HG03159 (cell line): Measurements from ENCODE around the gene MMAB.

Experiments used
- ATAC-seq: cut with Tn5 transposase; IDR thresholded peaks from one replicate; pipeline ENCODE4 v1.9.1; 2021; ENCODE audit warnings: mild to moderate bottlenecking, moderate library complexity; ENCODE audit not compliant: unreplicated experiment

Gene MMAB

DNA sequence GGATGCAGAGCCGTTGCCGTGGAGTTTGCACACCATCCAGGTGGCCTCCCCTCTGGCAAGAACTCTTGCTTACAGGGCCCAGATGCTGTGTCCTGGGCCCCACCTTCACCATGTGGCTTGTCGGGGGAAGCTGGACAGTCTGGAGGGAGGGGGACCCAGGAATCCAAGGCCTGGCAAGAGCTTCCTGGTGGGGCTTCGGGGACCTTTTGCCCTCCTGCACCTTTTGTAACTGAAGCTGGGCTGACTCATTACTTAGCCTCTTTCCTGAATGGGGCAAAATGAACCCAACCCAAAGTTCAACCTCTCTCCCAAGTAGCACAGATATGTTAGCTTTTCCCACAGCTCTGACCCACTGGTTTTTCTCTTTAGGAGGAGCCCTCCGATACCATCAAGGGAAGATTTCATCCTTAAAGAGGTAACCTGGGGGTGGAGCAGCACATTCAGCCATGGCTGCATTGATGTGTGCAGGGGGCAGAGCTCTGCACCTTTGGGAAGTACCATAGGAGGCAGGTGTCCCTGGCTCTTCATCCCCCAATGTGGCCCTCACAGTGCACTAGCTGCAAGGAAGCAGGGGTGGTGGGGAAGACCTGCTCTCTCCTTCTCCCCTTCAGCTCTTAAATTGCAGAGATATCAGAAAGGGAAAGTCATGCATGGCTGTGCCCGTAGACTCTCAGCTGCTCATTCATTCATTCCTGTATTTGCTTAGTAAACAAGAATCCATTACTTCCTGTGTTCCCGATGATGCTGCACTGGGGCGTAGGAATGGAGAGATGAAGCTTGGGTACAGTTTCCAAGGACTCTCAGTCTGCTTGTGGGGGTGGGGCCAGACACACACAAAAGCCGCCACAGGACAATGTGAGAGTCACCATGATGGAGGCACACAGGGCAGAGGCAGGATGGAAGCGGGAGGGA lies 13.3 kb upstream of the MMAB start:
- no peak for ATAC-seq

DNA sequence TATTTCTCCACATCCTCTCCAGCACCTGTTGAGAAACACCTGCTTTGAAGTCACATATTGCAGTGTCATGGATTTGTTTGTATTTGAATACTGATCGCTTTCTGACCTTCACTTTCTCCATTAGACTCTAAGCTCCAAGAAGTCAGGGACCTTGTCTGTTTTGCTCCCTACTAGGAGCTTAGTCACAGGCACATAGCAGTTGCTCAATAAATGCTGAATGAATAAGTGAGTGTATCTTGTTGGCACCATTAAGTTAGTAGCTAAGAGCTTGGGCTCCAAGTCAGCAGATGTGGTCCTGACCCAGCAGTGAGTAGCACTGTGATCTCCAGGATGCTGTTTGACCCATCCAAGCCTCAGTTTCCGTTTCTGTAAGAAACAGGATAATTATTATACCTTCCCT lies 10.4 kb upstream of the MMAB start:
- ATAC-seq, result no peak

DNA sequence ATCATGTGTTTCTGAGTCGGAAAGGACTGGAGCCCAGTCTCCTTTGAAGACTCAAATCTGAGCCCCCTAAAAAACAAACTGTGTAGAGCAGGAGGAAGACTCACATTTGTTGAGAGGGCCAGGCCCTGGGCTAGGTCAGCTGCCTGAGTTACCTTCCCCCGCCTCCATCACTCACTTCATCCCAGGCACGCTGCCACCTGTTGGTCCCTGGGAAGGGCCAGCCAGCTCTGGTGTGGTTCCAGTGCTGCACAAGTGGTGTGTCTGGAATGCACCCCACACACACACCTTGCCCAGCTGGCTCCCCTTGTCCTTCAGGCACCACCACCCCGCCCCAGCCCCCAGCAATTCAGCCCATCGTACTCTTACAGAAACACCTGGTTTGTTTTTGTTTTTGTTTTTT lies 9.3 kb upstream of the MMAB start:
- no peak for ATAC-seq

- ATAC-seq, result no peak
These were observed 8.6 kb upstream of the MMAB start for GRCh38 chr12:109581856-109582255.

- ATAC-seq, result no peak
These were observed 8.0 kb upstream of the MMAB start for GRCh38 chr12:109581334-109581691.

GRCh38 chr12:109580684-109581333 lies 7.5 kb upstream of the MMAB start:
- no peak for ATAC-seq

DNA sequence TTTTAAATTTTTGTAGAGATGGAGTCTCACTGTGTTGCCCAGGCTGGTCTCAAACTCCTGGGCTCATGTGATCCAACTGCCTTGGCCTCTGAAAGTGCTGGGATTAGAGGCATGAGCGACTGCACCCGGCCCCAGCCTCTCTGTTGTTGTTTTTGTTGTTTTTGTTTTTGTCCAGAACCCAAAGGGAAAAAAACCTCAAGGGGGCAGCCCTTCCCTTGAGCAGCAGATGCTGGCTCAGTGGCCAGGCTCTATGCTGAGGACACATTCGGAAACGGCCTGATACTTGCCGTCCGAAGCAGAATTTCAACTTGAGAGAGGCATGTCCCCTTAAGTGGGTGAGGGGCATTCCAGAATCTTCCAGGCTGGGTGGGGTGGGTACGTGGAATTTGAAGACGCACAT lies 7.0 kb upstream of the MMAB start:
- no peak for ATAC-seq

DNA sequence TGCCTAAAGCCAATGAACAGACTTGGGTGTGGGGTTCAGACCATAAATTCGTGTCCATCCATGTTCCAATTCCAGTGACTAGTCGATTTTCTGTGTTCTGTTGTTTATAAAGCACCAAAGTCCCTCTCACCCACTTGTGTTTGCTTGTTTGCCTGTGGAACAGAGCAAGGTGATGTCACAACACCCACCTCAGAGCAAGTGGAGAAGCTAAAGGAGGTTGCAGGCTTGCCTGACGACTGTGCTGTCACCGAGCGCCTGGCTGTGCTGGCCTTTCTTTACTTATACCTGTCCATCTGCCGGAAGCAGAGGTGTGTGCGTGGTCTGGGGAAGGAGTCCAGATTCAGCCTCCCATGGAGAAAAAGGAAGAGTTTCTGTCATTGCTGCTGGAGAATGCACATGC lies 6.3 kb upstream of the MMAB start:
- ATAC-seq, result no peak

- no peak for ATAC-seq
These were observed 5.1 kb upstream of the MMAB start for GRCh38 chr12:109578330-109578927.

- no peak for ATAC-seq
These were observed 4.0 kb upstream of the MMAB start for GRCh38 chr12:109577311-109577710.

GRCh38 chr12:109575683-109576082 lies 2.4 kb upstream of the MMAB start:
- ATAC-seq, result no peak

- no peak for ATAC-seq
These were observed 575 bp upstream of the MMAB start for GRCh38 chr12:109573914-109574244.

DNA sequence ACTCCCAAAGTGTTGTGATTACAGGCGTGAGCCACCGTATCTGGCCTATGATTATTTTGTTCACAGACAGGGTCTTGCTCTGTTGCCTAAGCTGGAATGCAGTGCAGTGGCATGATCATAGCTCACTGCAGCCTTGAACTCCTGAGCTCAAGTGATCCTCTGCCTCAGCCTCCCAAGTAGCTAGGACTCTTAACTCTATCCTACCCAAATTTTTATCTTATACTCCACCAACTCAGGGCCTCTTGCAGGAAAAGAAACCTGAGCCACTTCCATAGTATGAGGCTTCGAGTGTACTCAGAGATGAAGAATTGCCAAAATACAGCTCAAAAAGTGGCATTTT lies 828 bp downstream of the MMAB start:
- no peak for ATAC-seq

- no peak for ATAC-seq
These were observed 1.4 kb downstream of the MMAB start for GRCh38 chr12:109571773-109572505.

- ATAC-seq, result no peak
These were observed 4.8 kb downstream of the MMAB start for GRCh38 chr12:109568486-109568885.

- no peak for ATAC-seq
These were observed 5.3 kb downstream of the MMAB start for GRCh38 chr12:109567967-109568366.

GRCh38 chr12:109567296-109567695 lies 6.0 kb downstream of the MMAB start:
- ATAC-seq, result no peak

GRCh38 chr12:109566424-109566823 lies 6.9 kb downstream of the MMAB start:
- no peak for ATAC-seq

- ATAC-seq, result no peak
These were observed 9.7 kb downstream of the MMAB start for GRCh38 chr12:109563291-109564284.

- no peak for ATAC-seq
These were observed 10.4 kb downstream of the MMAB start for GRCh38 chr12:109562871-109563270.

DNA sequence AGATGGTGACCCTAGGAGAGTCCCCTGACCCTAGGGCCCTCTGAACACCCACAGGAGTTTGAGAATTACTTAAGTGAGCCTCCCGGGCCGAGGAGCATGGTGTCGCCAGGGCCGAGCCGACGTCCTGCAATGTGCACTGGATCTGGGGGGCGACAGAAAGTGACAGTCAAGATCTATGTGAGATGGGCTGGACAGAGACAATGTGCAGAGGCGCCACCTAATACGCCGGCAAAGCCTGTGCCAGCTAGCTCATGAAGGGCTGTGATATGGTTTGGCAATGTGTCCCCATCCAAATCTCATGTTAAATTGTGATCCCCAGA lies 11.6 kb downstream of the MMAB start:
- ATAC-seq, result no peak
